SU-DHL-6 (cell line): ENCODE measurements around the gene PTPRE.

Experiments used
- H2AFZ ChIP-seq: fragments of 200-600 bp; sonication (generic); 2 replicates; pipeline ENCODE4 v1.6.1; 2014; ENCODE audit warnings: low read depth, mild to moderate bottlenecking, moderate library complexity, mixed read lengths, antibody characterized with exemption, low read length; ENCODE audit not compliant: severe bottlenecking
- H3F3A ChIP-seq: fragments of 200-600 bp; shearing (Covaris generic); 2 replicates; pipeline ENCODE4 v1.6.0; 2016; ENCODE audit warnings: antibody characterized with exemption, mild to moderate bottlenecking; ENCODE audit not compliant: insufficient read depth
- H3K27ac ChIP-seq: fragments of 200-600 bp; sonication (generic); 2 replicates; pipeline ENCODE4 v1.5.1; 2016; ENCODE audit warnings: low read depth, mild to moderate bottlenecking, low read length, moderate library complexity, mixed read lengths
- H3K27me3 ChIP-seq: fragments of 200-600 bp; sonication (generic), shearing (Covaris generic); 2 replicates; pipeline ENCODE4 v1.6.0; 2014; ENCODE audit warnings: mild to moderate bottlenecking, low read length
- H3K36me3 ChIP-seq: fragments of 200-600 bp; sonication (generic); 2 replicates; pipeline ENCODE4 v1.6.1; 2014; ENCODE audit warnings: mild to moderate bottlenecking, low read length, mixed read lengths
- H3K4me2 ChIP-seq: fragments of 300-600, 200-600 bp; shearing (Covaris generic), sonication (generic); 2 replicates; pipeline ENCODE4 v1.6.0; 2014; ENCODE audit warnings: low read length, low read depth, mild to moderate bottlenecking; ENCODE audit not compliant: poor library complexity, severe bottlenecking
- H3K4me3 ChIP-seq: fragments of 200-600 bp; sonication (generic); 2 replicates; pipeline ENCODE4 v1.5.1; 2014; ENCODE audit warnings: antibody characterized with exemption, low read length, mild to moderate bottlenecking, mixed read lengths; ENCODE audit not compliant: insufficient read depth, poor library complexity, severe bottlenecking
- H3K79me2 ChIP-seq: fragments of 200-600 bp; sonication (generic); 2 replicates; pipeline ENCODE4 v1.6.1; 2014; ENCODE audit warnings: mild to moderate bottlenecking, low read length, moderate library complexity; ENCODE audit not compliant: insufficient read depth
- H3K9ac ChIP-seq: fragments of 200-600 bp; sonication (generic); 2 replicates; pipeline ENCODE4 v1.7.0; 2014; ENCODE audit warnings: mild to moderate bottlenecking, low read length
- H3K9me2 ChIP-seq: fragments of 200-600 bp; sonication (generic); replicated peaks from 2 replicates; pipeline ENCODE4 v1.6.1; 2014; ENCODE audit warnings: low read length; ENCODE audit not compliant: insufficient read depth
- H3K9me3 ChIP-seq: fragments of 200-600 bp; sonication (generic); 2 replicates; pipeline ENCODE4 v1.6.1; 2014; ENCODE audit warnings: low read length, mixed read lengths; ENCODE audit not compliant: insufficient read depth
- H4K20me1 ChIP-seq: fragments of 200-600 bp; sonication (generic); 2 replicates; pipeline ENCODE4 v1.6.1; 2014; ENCODE audit warnings: low read depth, mild to moderate bottlenecking, antibody characterized with exemption, low read length, moderate library complexity, mixed read lengths
- CTCF ChIP-seq: fragments of 200-600 bp; sonication (generic); IDR thresholded peaks from one replicate; pipeline ENCODE4 v1.5.1; 2017; ENCODE audit warnings: antibody characterized with exemption, mild to moderate bottlenecking, low read length, moderate library complexity; ENCODE audit not compliant: insufficient read depth, poor library complexity, severe bottlenecking
- EZH2phosphoT487 ChIP-seq: fragments of 200-600 bp; sonication (generic), shearing (Covaris generic); conservative IDR thresholded peaks from 2 replicates; pipeline ENCODE4 v1.6.1; 2018; ENCODE audit warnings: mild to moderate bottlenecking, antibody characterized with exemption, low read length, moderate library complexity, mixed read lengths

The PTPRE gene

GRCh38 chr10:128016423-128017060, 109.6 kb downstream of the PTPRE start:
- Histone ChIP-seq H4K20me1 (no peaks in the 10 kb centered on the region), H3K9ac (no peak overlapping the region), H3K4me3 (no peak overlapping the region), H3K9me3 (no peaks in the 10 kb centered on the region), H3K36me3 (no peaks in the 10 kb centered on the region), H2AFZ (no peak overlapping the region), H3K4me2 (no peak overlapping the region), H3F3A (no peaks in the 10 kb centered on the region), H3K27me3 (no peaks in the 10 kb centered on the region), H3K9me2 (no peaks in the 10 kb centered on the region), H3K27ac (no peak overlapping the region), H3K79me2 (no peaks in the 10 kb centered on the region)
- TF ChIP-seq EZH2phosphoT487 (no peak), CTCF (no peak)

- Histone ChIP-seq H3K36me3 (no peaks in the 10 kb centered on the region), H3K4me2 (no peak overlapping the region), H3K9me3 (no peaks in the 10 kb centered on the region), H2AFZ (no peak overlapping the region), H4K20me1 (no peaks in the 10 kb centered on the region), H3K9ac (no peak overlapping the region), H3K79me2 (no peaks in the 10 kb centered on the region), H3K27me3 (no peaks in the 10 kb centered on the region), H3F3A (no peaks in the 10 kb centered on the region), H3K27ac (no peak overlapping the region), H3K9me2 (no peaks in the 10 kb centered on the region), H3K4me3 (no peak overlapping the region)
- TF ChIP-seq EZH2phosphoT487 (no peak), CTCF (no peak)
These were observed 110.9 kb downstream of the PTPRE start for GRCh38 chr10:128017822-128018221.

- Histone ChIP-seq H3K27ac (no peak overlapping the region), H3K9ac (no peak overlapping the region), H3K4me3 (no peak overlapping the region), H3K27me3 (no peaks in the 10 kb centered on the region), H4K20me1 (no peaks in the 10 kb centered on the region), H2AFZ (no peak overlapping the region), H3K36me3 (no peaks in the 10 kb centered on the region), H3K79me2 (no peaks in the 10 kb centered on the region), H3K4me2 (no peak overlapping the region), H3F3A (no peaks in the 10 kb centered on the region), H3K9me3 (no peaks in the 10 kb centered on the region), H3K9me2 (no peaks in the 10 kb centered on the region)
- no peak for TF ChIP-seq EZH2phosphoT487
- TF ChIP-seq CTCF, result no peak
These were observed 111.3 kb downstream of the PTPRE start for GRCh38 chr10:128018236-128018635.
